GM23338 (cell line): ENCODE measurements around the gene ACOXL. TPM values are rescaled to one million over a fixed set of nuclear protein-coding genes. Genes with fewer than 3 reads are reported as not detected.

Experiments
- ATAC-seq: fragments of 200-7000 bp; cut with Tn5 transposase; 3 replicates; pipeline ENCODE4 v1.9.1; 2020
- DNase-seq: peaks from one replicate; pipeline ENCODE4 v3.0.0-alpha.2; 2015; ENCODE audit warnings: low spot score
- H2AFZ ChIP-seq: fragments of 200-600 bp; sonication (generic); 2 replicates; pipeline ENCODE4 v1.8.0; 2016; ENCODE audit warnings: antibody characterized with exemption, mild to moderate bottlenecking, moderate library complexity
- H3F3A ChIP-seq: fragments of 200-600 bp; sonication (generic); replicated peaks from 2 replicates; pipeline ENCODE4 v1.8.0; 2017; ENCODE audit warnings: antibody characterized with exemption, mixed run types, low read depth
- H3K27ac ChIP-seq: fragments of 200-600 bp; sonication (generic); 2 replicates; pipeline ENCODE4 v1.6.1; 2016; ENCODE audit warnings: low read depth
- H3K27me3 ChIP-seq: fragments of 200-600 bp; sonication (generic); 2 replicates; pipeline ENCODE4 v1.8.0; 2016; ENCODE audit warnings: mild to moderate bottlenecking, mixed run types, moderate library complexity; ENCODE audit not compliant: insufficient read depth
- H3K36me3 ChIP-seq: fragments of 200-600 bp; sonication (generic); 2 replicates; pipeline ENCODE4 v1.8.0; 2016; ENCODE audit warnings: mild to moderate bottlenecking; ENCODE audit not compliant: insufficient read depth
- H3K4me1 ChIP-seq: fragments of 200-600 bp; sonication (generic); 2 replicates; pipeline ENCODE4 v1.8.0; 2016; ENCODE audit warnings: mild to moderate bottlenecking, moderate library complexity; ENCODE audit not compliant: insufficient read depth
- H3K4me2 ChIP-seq: fragments of 200-600 bp; sonication (generic); 2 replicates; pipeline ENCODE4 v1.7.1; 2017; ENCODE audit warnings: mixed run types
- H3K4me3 ChIP-seq: fragments of 200-600 bp; sonication (generic); 2 replicates; pipeline ENCODE4 v1.6.1; 2016; ENCODE audit warnings: mixed run types
- H3K79me2 ChIP-seq: fragments of 200-600 bp; sonication (generic); replicated peaks from 2 replicates; pipeline ENCODE4 v1.8.0; 2017; ENCODE audit warnings: mild to moderate bottlenecking; ENCODE audit not compliant: insufficient read depth
- H3K9me2 ChIP-seq: fragments of 200-600 bp; sonication (generic); 2 replicates; pipeline ENCODE4 v1.8.0; 2017; ENCODE audit not compliant: insufficient read depth
- H4K20me1 ChIP-seq: fragments of 200-600 bp; sonication (generic); replicated peaks from 2 replicates; pipeline ENCODE4 v1.8.0; 2017; ENCODE audit warnings: mild to moderate bottlenecking; ENCODE audit not compliant: insufficient read depth
- H3K27ac Mint-ChIP-seq: 2 replicates; pipeline ENCODE4 v1.8.0; 2020; ENCODE audit warnings: inconsistent platforms, mild to moderate bottlenecking, moderate library complexity, mixed read lengths
- H3K27me3 Mint-ChIP-seq: 3 replicates; pipeline ENCODE4 v1.8.0; 2022; ENCODE audit warnings: low read depth, mild to moderate bottlenecking, moderate library complexity, mixed read lengths, inconsistent platforms; ENCODE audit not compliant: insufficient read depth, poor library complexity
- H3K36me3 Mint-ChIP-seq: 3 replicates; pipeline ENCODE4 v1.8.0; 2021; ENCODE audit warnings: low read depth, mild to moderate bottlenecking, inconsistent platforms, moderate library complexity, mixed read lengths
- H3K4me1 Mint-ChIP-seq: 3 replicates; pipeline ENCODE4 v1.8.0; 2020; ENCODE audit warnings: mild to moderate bottlenecking, inconsistent platforms, mixed read lengths
- H3K4me3 Mint-ChIP-seq: 3 replicates; pipeline ENCODE4 v1.8.0; 2021; ENCODE audit warnings: moderate library complexity, mild to moderate bottlenecking, inconsistent platforms, mixed read lengths
- H3K9me3 Mint-ChIP-seq: 3 replicates; pipeline ENCODE4 v1.8.0; 2020; ENCODE audit warnings: moderate library complexity, mild to moderate bottlenecking, inconsistent platforms, mixed read lengths
- CREB1 ChIP-seq: fragments of 250-450 bp; sonication (Bioruptor Pico); IDR thresholded peaks from 2 replicates; pipeline ENCODE4 v1.5.0; 2020; ENCODE audit warnings: low read depth, mild to moderate bottlenecking, moderate library complexity
- CTCF ChIP-seq, 2 experiments: fragments of 200-600 bp in 1 of 2; sonication (generic) in 1 of 2; conservative IDR thresholded peaks; 2 replicates each; pipeline versions ENCODE4 v1.5.1 to v1.6.1; 2016 to 2017; ENCODE audit warnings: antibody characterized with exemption in 2 of 2, low read depth in 2 of 2, mild to moderate bottlenecking in 2 of 2, moderate library complexity in 1 of 2
- ETS1 ChIP-seq: IDR thresholded peaks from 2 replicates; pipeline ENCODE4 v1.6.1; 2016; ENCODE audit warnings: antibody characterized with exemption
- EZH2 ChIP-seq: fragments of 200-600 bp; sonication (generic); IDR thresholded peaks from one replicate; pipeline ENCODE4 v1.8.0; 2017; ENCODE audit warnings: antibody characterized with exemption, mild to moderate bottlenecking, low read depth; ENCODE audit not compliant: unreplicated experiment
- EZH2phosphoT487 ChIP-seq: fragments of 200-600 bp; sonication (generic); IDR thresholded peaks from one replicate; pipeline ENCODE4 v1.8.1; 2018; ENCODE audit warnings: antibody characterized with exemption; ENCODE audit not compliant: unreplicated experiment
- JUNB ChIP-seq: IDR thresholded peaks from one replicate; pipeline ENCODE4 v1.6.1; 2016; ENCODE audit warnings: antibody characterized with exemption; ENCODE audit not compliant: unreplicated experiment
- NANOG ChIP-seq: IDR thresholded peaks from 2 replicates; pipeline ENCODE4 v1.6.1; 2016; ENCODE audit warnings: antibody characterized with exemption, borderline replicate concordance
- POLR2AphosphoS5 ChIP-seq: IDR thresholded peaks from 2 replicates; pipeline ENCODE4 v1.6.1; 2016; ENCODE audit warnings: antibody characterized with exemption, low read depth
- REST ChIP-seq: IDR thresholded peaks from one replicate; pipeline ENCODE4 v1.6.1; 2018; ENCODE audit warnings: antibody characterized with exemption; ENCODE audit not compliant: unreplicated experiment
- STAT1 ChIP-seq: IDR thresholded peaks from one replicate; pipeline ENCODE4 v1.6.1; 2016; ENCODE audit warnings: antibody characterized with exemption; ENCODE audit not compliant: unreplicated experiment
- ZNF114 ChIP-seq: fragments of 250-450 bp; sonication (Bioruptor Pico); IDR thresholded peaks from 2 replicates; pipeline ENCODE4 v1.5.0; 2020; ENCODE audit warnings: mild to moderate bottlenecking, moderate library complexity
- ZNF331 ChIP-seq: fragments of 250-450 bp; sonication (Bioruptor Pico); IDR thresholded peaks from 2 replicates; pipeline ENCODE4 v1.5.0; 2020; ENCODE audit warnings: low read depth, mild to moderate bottlenecking, moderate library complexity
- ZNF462 ChIP-seq: fragments of 250-450 bp; sonication (Bioruptor Pico); IDR thresholded peaks from 2 replicates; pipeline ENCODE4 v1.5.0; 2020; ENCODE audit warnings: mild to moderate bottlenecking, moderate library complexity
- polyA plus RNA-seq: library from polyadenylated mRNA; unstranded; fragments of >200 nt; fragmentation: Nextera tagmentation; extraction: Ambion mirVana; gene quantifications from 2 replicates; pipeline ENCODE4 v1.2.1, GENCODE V29; 2016
- total RNA-seq: library from RNA; depleted of rRNA; stranded (reverse); fragments of >200 nt; shearing (Covaris generic); gene quantifications from 2 replicates; pipeline ENCODE4 v1.2.3, GENCODE V29; 2014

Gene ACOXL
- total and polyA plus RNA-seq, 2 experiments from 2014 or later = 9.0 to 14.7 TPM

GRCh38 chr2:110957293-110957692, 224.9 kb downstream of the ACOXL start:
- 0 out of 2 replicates have a peak, but pooled peaks cover 3% of the 10 kb centered on the region for H3K4me1 ChIP-seq
- H3K27ac ChIP-seq = no peak overlapping the region
- DNase-seq (no peak), ATAC-seq (no peak)
- H3K9me3 Mint-ChIP-seq = no peaks in the 10 kb centered on the region; the same call in 2 of the 3 replicates
- no peak for TF ChIP-seq EZH2phosphoT487
- no peak for TF ChIP-seq ZNF331
- no peak for TF ChIP-seq CREB1
- TF ChIP-seq ZNF462 (CRISPR knock-in tag) = no peak
- no peak for TF ChIP-seq EZH2
- TF ChIP-seq STAT1 = no peak
- no peak for TF ChIP-seq JUNB
- no peak for TF ChIP-seq NANOG
- no peak for TF ChIP-seq REST
- no peak for TF ChIP-seq ZNF114 (CRISPR knock-in tag)
- no peak for TF ChIP-seq ETS1
- TF ChIP-seq POLR2AphosphoS5 = no peak
- TF ChIP-seq CTCF (conservative IDR thresholded peaks at IDR 0.05; ENCODE audit: low read depth in 2 of 2) = no peak
- no peaks in the 10 kb centered on the region for H3K36me3 Mint-ChIP-seq
- no peaks in the 10 kb centered on the region for H3K27me3 Mint-ChIP-seq
- no peak overlapping the region for H2AFZ ChIP-seq
- no peaks in the 10 kb centered on the region for H3K36me3 ChIP-seq
- H3K4me3 Mint-ChIP-seq = no peak overlapping the region
- no peak overlapping the region for H3K27ac Mint-ChIP-seq
- no peak overlapping the region for H3K4me2 ChIP-seq
- no peaks in the 10 kb centered on the region for H3K79me2 ChIP-seq
- H3K27me3 ChIP-seq = no peaks in the 10 kb centered on the region
- H3K4me1 Mint-ChIP-seq = peaks cover 14% of the 10 kb centered on the region
- no peaks in the 10 kb centered on the region for H3K9me2 ChIP-seq
- H3F3A ChIP-seq = no peaks in the 10 kb centered on the region
- H4K20me1 ChIP-seq = no peaks in the 10 kb centered on the region
- no peak overlapping the region for H3K4me3 ChIP-seq
